Measurements from ENCODE around the gene CLINT1.
"Not testable (repeated sequence)": the region's sequence is repeated elsewhere in the genome, so short reads cannot be mapped to it uniquely, and the experiment has no call there.

Gene CLINT1

GRCh38 chr5:157858527-157859226 is at the start of gene CLINT1:
CLINT1 (minus strand) TSS chr5:157859145; CDS start chr5:157858970, 175 bp downstream.
- in situ Hi-C loops (cut with MboI; ENCODE audit: low sequenced_read_pairs) = no loop called here

- in situ Hi-C loops (cut with MboI; ENCODE audit: low sequenced_read_pairs) = no loop called here
These were observed 49.5 kb upstream of the CLINT1 start for GRCh38 chr5:157908459-157908858.

- in situ Hi-C loops (cut with MboI; ENCODE audit: low sequenced_read_pairs) = no loop called here
These were observed 48.5 kb upstream of the CLINT1 start for GRCh38 chr5:157907479-157907878.

- in situ Hi-C loops (cut with MboI; ENCODE audit: low sequenced_read_pairs) = no loop called here
These were observed 44.1 kb upstream of the CLINT1 start for GRCh38 chr5:157903117-157903450.

GRCh38 chr5:157902449-157903116 is 43.6 kb upstream of the CLINT1 start:
- in situ Hi-C loops (cut with MboI; ENCODE audit: low sequenced_read_pairs) = no loop called here

GRCh38 chr5:157900644-157901043 is 41.7 kb upstream of the CLINT1 start:
- in situ Hi-C loops (cut with MboI; ENCODE audit: low sequenced_read_pairs) = no loop called here

- in situ Hi-C loops (cut with MboI; ENCODE audit: low sequenced_read_pairs) = no loop called here
These were observed 34.7 kb upstream of the CLINT1 start for GRCh38 chr5:157893611-157894010.

- in situ Hi-C loops (cut with MboI; ENCODE audit: low sequenced_read_pairs) = no loop called here
These were observed 34.0 kb upstream of the CLINT1 start for GRCh38 chr5:157892974-157893373.

- in situ Hi-C loops (cut with MboI; ENCODE audit: low sequenced_read_pairs) = no loop called here
These were observed 32.1 kb upstream of the CLINT1 start for GRCh38 chr5:157890836-157891597.

- in situ Hi-C loops (cut with MboI; ENCODE audit: low sequenced_read_pairs) = no loop called here
These were observed 30.0 kb upstream of the CLINT1 start for GRCh38 chr5:157888814-157889532.

- in situ Hi-C loops (cut with MboI; ENCODE audit: low sequenced_read_pairs) = no loop called here
These were observed 27.9 kb upstream of the CLINT1 start for GRCh38 chr5:157886796-157887380.

GRCh38 chr5:157885051-157885450 is 26.1 kb upstream of the CLINT1 start:
- in situ Hi-C loops (cut with MboI; ENCODE audit: low sequenced_read_pairs) = not testable (repeated sequence)

GRCh38 chr5:157881498-157881897 is 22.6 kb upstream of the CLINT1 start:
- in situ Hi-C loops (cut with MboI; ENCODE audit: low sequenced_read_pairs) = not testable (repeated sequence)

GRCh38 chr5:157877821-157878220 is 18.9 kb upstream of the CLINT1 start:
- in situ Hi-C loops (cut with MboI; ENCODE audit: low sequenced_read_pairs) = no loop called here

GRCh38 chr5:157874861-157875260 is 15.9 kb upstream of the CLINT1 start:
- in situ Hi-C loops (cut with MboI; ENCODE audit: low sequenced_read_pairs) = no loop called here

GRCh38 chr5:157870837-157871834 is 12.2 kb upstream of the CLINT1 start:
- in situ Hi-C loops (cut with MboI; ENCODE audit: low sequenced_read_pairs) = no loop called here

GRCh38 chr5:157867751-157868387 is 8.9 kb upstream of the CLINT1 start:
- in situ Hi-C loops (cut with MboI; ENCODE audit: low sequenced_read_pairs) = no loop called here

GRCh38 chr5:157866536-157866935 is 7.6 kb upstream of the CLINT1 start:
- in situ Hi-C loops (cut with MboI; ENCODE audit: low sequenced_read_pairs) = no loop called here

- in situ Hi-C loops (cut with MboI; ENCODE audit: low sequenced_read_pairs) = no loop called here
These were observed 6.8 kb upstream of the CLINT1 start for GRCh38 chr5:157865781-157866180.
